Measurements from ENCODE around the gene RAB1A. TPM values are rescaled to one million over a fixed set of nuclear protein-coding genes. Genes with fewer than 3 reads are reported as not detected.

Gene RAB1A
- total RNA-seq, 1 donor from 2014 or later: 259 TPM

Other genes starting within 250 kb of the RAB1A start
- 45.9 and 48.9 TPM in 2 replicates for gene SLC1A4, start 140.7 kb downstream of the RAB1A start, total RNA-seq
- gene CEP68, start 73.7 kb downstream of the RAB1A start, total RNA-seq: 6.9 and 8.1 TPM in 2 replicates
- 493 and 498 TPM in 2 replicates for gene ACTR2, start 97.7 kb upstream of the RAB1A start, total RNA-seq

All from astrocyte (in vitro differentiated cells and primary cell).